ENCODE results near the gene OR7D2. TPM values are rescaled to one million over a fixed set of nuclear protein-coding genes. Genes with fewer than 3 reads are reported as not detected.

The OR7D2 gene
- total RNA-seq, 1 experiment from 2014 or later: not detected

DNA sequence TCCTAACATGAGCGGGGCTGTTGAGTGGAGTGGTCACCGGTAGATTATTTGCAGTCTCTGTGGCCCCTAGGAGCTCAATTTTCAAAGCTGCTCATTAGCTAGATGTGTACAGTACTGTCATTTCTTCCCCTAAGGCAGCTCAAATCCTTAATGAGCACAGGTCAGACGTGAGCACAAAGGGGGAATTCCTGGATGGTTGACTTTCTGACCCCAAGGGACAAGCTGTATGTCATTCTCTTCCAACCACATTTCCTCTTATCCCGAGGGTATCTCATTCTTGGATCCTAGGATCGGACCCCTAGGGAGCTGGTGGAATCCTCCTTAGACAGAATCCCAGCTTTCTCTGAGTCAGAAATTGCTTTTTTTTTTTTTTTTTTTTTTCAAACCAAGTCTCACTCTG lies 46.4 kb upstream of the OR7D2 start (continued):
- TF ChIP-seq ELF4 (CRISPR knock-in tag; IDR thresholded peaks at IDR 0.05; ENCODE audit: low read depth) (no peak), ZNF121 (CRISPR knock-in tag; IDR thresholded peaks at IDR 0.05) (no peak), GRHL2 (CRISPR knock-in tag; IDR thresholded peaks at IDR 0.05; ENCODE audit: insufficient replicate concordance, severe bottlenecking) (no peak)
- TF ChIP-seq, protein P1, sequence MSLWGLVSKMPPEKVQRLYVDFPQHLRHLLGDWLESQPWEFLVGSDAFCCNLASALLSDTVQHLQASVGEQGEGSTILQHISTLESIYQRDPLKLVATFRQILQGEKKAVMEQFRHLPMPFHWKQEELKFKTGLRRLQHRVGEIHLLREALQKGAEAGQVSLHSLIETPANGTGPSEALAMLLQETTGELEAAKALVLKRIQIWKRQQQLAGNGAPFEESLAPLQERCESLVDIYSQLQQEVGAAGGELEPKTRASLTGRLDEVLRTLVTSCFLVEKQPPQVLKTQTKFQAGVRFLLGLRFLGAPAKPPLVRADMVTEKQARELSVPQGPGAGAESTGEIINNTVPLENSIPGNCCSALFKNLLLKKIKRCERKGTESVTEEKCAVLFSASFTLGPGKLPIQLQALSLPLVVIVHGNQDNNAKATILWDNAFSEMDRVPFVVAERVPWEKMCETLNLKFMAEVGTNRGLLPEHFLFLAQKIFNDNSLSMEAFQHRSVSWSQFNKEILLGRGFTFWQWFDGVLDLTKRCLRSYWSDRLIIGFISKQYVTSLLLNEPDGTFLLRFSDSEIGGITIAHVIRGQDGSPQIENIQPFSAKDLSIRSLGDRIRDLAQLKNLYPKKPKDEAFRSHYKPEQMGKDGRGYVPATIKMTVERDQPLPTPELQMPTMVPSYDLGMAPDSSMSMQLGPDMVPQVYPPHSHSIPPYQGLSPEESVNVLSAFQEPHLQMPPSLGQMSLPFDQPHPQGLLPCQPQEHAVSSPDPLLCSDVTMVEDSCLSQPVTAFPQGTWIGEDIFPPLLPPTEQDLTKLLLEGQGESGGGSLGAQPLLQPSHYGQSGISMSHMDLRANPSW (CRISPR knock-in tag; conservative IDR thresholded peaks at IDR 0.05; ENCODE audit: low read depth): no peak
- TF ChIP-seq, protein P2, sequence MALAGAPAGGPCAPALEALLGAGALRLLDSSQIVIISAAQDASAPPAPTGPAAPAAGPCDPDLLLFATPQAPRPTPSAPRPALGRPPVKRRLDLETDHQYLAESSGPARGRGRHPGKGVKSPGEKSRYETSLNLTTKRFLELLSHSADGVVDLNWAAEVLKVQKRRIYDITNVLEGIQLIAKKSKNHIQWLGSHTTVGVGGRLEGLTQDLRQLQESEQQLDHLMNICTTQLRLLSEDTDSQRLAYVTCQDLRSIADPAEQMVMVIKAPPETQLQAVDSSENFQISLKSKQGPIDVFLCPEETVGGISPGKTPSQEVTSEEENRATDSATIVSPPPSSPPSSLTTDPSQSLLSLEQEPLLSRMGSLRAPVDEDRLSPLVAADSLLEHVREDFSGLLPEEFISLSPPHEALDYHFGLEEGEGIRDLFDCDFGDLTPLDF (CRISPR knock-in tag; IDR thresholded peaks at IDR 0.05): no peak
- TF ChIP-seq, protein P3, sequence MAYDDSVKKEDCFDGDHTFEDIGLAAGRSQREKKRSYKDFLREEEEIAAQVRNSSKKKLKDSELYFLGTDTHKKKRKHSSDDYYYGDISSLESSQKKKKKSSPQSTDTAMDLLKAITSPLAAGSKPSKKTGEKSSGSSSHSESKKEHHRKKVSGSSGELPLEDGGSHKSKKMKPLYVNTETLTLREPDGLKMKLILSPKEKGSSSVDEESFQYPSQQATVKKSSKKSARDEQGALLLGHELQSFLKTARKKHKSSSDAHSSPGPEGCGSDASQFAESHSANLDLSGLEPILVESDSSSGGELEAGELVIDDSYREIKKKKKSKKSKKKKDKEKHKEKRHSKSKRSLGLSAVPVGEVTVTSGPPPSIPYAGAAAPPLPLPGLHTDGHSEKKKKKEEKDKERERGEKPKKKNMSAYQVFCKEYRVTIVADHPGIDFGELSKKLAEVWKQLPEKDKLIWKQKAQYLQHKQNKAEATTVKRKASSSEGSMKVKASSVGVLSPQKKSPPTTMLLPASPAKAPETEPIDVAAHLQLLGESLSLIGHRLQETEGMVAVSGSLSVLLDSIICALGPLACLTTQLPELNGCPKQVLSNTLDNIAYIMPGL (CRISPR knock-in tag; IDR thresholded peaks at IDR 0.05): no peak

DNA sequence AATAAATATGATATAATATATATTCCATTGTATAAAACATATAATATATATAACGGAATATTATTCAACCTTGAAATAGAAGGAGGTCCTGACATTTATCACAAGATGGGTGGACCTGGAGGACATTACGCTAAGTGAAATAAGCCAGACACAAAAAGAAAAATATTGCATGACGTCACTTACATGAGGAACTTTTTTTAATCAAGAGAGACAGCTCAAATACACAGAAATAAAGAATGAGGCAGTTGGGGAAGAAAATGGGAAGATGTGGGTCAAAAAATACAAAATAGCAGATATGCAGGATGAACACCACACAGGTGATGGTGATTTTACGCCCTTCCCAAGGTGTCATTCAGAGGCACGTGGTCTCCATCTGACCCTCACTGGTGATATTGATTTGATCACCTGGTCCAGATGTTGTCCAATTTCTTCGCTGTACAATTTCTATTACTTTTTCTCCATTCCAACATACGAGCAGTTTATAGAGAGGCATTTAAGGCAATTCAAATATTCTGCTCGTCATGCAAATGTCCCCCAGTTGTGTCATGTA lies 39.1 kb upstream of the OR7D2 start:
- Mint-ChIP-seq H3K27me3 (ENCODE audit: low read depth) (no peaks in the 10 kb centered on the region), H3K4me1 (peaks cover 24% of the 10 kb centered on the region), H3K36me3 (peaks cover 21% of the 10 kb centered on the region), H3K9me3 (peaks cover 15% of the 10 kb centered on the region), H3K27ac (peak overlapping the region; percentile 97; the same call in 1 of the 2 replicates), H3K4me3 (peak overlapping the region; percentile 99)
- no peak for ATAC-seq
- ChIA-PET POLR2A (interaction anchor here (0.6 kb wide), 1 partner anchor 10 kb away, joined by 3 read pairs; no protein-coding TSS in a partner anchor), CTCF (no interaction called here)
- DNase-seq (ENCODE audit: low spot score): no peak
- TF ChIP-seq TP53 (CRISPR knock-in tag; IDR thresholded peaks at IDR 0.05) (no peak), CBFB (CRISPR knock-in tag; IDR thresholded peaks at IDR 0.05; ENCODE audit: low read depth) (no peak), ZNF317 (CRISPR knock-in tag; IDR thresholded peaks at IDR 0.05; ENCODE audit: borderline replicate concordance, low read depth) (no peak), ZNF396 (CRISPR knock-in tag; IDR thresholded peaks at IDR 0.05; ENCODE audit: borderline replicate concordance) (no peak), MXD4 (CRISPR knock-in tag; IDR thresholded peaks at IDR 0.05; ENCODE audit: borderline replicate concordance) (no peak), GRHL2 (CRISPR knock-in tag; IDR thresholded peaks at IDR 0.05; ENCODE audit: insufficient replicate concordance, severe bottlenecking) (no peak), NR3C1 (CRISPR knock-in tag; conservative IDR thresholded peaks at IDR 0.05; ENCODE audit: low read depth) (no peak), ESRRA (CRISPR knock-in tag; IDR thresholded peaks at IDR 0.05; ENCODE audit: borderline replicate concordance) (no peak), MYBL2 (CRISPR knock-in tag; IDR thresholded peaks at IDR 0.05) (no peak), ATF1 (CRISPR knock-in tag; IDR thresholded peaks at IDR 0.05) (no peak)
- TF ChIP-seq, protein P1 (CRISPR knock-in tag; conservative IDR thresholded peaks at IDR 0.05; ENCODE audit: low read depth): no peak
- TF ChIP-seq, protein P4, sequence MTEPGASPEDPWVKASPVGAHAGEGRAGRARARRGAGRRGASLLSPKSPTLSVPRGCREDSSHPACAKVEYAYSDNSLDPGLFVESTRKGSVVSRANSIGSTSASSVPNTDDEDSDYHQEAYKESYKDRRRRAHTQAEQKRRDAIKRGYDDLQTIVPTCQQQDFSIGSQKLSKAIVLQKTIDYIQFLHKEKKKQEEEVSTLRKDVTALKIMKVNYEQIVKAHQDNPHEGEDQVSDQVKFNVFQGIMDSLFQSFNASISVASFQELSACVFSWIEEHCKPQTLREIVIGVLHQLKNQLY (CRISPR knock-in tag; IDR thresholded peaks at IDR 0.05): no peak
- TF ChIP-seq, protein P5, sequence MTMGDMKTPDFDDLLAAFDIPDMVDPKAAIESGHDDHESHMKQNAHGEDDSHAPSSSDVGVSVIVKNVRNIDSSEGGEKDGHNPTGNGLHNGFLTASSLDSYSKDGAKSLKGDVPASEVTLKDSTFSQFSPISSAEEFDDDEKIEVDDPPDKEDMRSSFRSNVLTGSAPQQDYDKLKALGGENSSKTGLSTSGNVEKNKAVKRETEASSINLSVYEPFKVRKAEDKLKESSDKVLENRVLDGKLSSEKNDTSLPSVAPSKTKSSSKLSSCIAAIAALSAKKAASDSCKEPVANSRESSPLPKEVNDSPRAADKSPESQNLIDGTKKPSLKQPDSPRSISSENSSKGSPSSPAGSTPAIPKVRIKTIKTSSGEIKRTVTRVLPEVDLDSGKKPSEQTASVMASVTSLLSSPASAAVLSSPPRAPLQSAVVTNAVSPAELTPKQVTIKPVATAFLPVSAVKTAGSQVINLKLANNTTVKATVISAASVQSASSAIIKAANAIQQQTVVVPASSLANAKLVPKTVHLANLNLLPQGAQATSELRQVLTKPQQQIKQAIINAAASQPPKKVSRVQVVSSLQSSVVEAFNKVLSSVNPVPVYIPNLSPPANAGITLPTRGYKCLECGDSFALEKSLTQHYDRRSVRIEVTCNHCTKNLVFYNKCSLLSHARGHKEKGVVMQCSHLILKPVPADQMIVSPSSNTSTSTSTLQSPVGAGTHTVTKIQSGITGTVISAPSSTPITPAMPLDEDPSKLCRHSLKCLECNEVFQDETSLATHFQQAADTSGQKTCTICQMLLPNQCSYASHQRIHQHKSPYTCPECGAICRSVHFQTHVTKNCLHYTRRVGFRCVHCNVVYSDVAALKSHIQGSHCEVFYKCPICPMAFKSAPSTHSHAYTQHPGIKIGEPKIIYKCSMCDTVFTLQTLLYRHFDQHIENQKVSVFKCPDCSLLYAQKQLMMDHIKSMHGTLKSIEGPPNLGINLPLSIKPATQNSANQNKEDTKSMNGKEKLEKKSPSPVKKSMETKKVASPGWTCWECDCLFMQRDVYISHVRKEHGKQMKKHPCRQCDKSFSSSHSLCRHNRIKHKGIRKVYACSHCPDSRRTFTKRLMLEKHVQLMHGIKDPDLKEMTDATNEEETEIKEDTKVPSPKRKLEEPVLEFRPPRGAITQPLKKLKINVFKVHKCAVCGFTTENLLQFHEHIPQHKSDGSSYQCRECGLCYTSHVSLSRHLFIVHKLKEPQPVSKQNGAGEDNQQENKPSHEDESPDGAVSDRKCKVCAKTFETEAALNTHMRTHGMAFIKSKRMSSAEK (CRISPR knock-in tag; IDR thresholded peaks at IDR 0.05; ENCODE audit: borderline replicate concordance): no peak
- TF ChIP-seq, protein P6, sequence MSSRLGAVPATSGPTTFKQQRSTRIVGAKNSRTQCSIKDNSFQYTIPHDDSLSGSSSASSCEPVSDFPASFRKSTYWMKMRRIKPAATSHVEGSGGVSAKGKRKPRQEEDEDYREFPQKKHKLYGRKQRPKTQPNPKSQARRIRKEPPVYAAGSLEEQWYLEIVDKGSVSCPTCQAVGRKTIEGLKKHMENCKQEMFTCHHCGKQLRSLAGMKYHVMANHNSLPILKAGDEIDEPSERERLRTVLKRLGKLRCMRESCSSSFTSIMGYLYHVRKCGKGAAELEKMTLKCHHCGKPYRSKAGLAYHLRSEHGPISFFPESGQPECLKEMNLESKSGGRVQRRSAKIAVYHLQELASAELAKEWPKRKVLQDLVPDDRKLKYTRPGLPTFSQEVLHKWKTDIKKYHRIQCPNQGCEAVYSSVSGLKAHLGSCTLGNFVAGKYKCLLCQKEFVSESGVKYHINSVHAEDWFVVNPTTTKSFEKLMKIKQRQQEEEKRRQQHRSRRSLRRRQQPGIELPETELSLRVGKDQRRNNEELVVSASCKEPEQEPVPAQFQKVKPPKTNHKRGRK (CRISPR knock-in tag; IDR thresholded peaks at IDR 0.05; ENCODE audit: borderline replicate concordance): no peak

All from WTC11 (cell line).